ENCODE results near the gene STARD9.

Gene STARD9

GRCh38 chr15:42605796-42606195 lies 30.4 kb downstream of the STARD9 start:
- TF ChIP-seq POLR2AphosphoS5 (IDR thresholded peaks at IDR 0.05; ENCODE audit: low read depth, low read length) = no peak
- no peak for TF ChIP-seq TAF1 (IDR thresholded peaks at IDR 0.05; ENCODE audit: borderline replicate concordance, insufficient read depth, low read length)
- no peak for TF ChIP-seq FOXP2 (optimal IDR thresholded peaks at IDR 0.05; ENCODE audit: borderline replicate concordance, extremely low read depth, extremely low read length, insufficient read depth)
- no peak for TF ChIP-seq SIN3A (IDR thresholded peaks at IDR 0.05; ENCODE audit: borderline replicate concordance, insufficient read depth, low read length)
- TF ChIP-seq REST (IDR thresholded peaks at IDR 0.05; ENCODE audit: insufficient read depth in 1 of 2, low read depth in 2 of 2, low read length in 2 of 2) = no peak

GRCh38 chr15:42608110-42608531 lies 32.7 kb downstream of the STARD9 start:
- TF ChIP-seq POLR2AphosphoS5 (IDR thresholded peaks at IDR 0.05; ENCODE audit: low read depth, low read length) = no peak

- TF ChIP-seq POLR2AphosphoS5 (IDR thresholded peaks at IDR 0.05; ENCODE audit: low read depth, low read length) = no peak
- TF ChIP-seq TAF1 (IDR thresholded peaks at IDR 0.05; ENCODE audit: borderline replicate concordance, insufficient read depth, low read length) = no peak
- no peak for TF ChIP-seq FOXP2 (optimal IDR thresholded peaks at IDR 0.05; ENCODE audit: borderline replicate concordance, extremely low read depth, extremely low read length, insufficient read depth)
- no peak for TF ChIP-seq REST (IDR thresholded peaks at IDR 0.05; ENCODE audit: insufficient read depth in 1 of 2, low read depth in 2 of 2, low read length in 2 of 2)
- TF ChIP-seq SIN3A (IDR thresholded peaks at IDR 0.05; ENCODE audit: borderline replicate concordance, insufficient read depth, low read length) = no peak
Observed at GRCh38 chr15:42608752-42609488, 33.5 kb downstream of the STARD9 start.

GRCh38 chr15:42611532-42611931 lies 36.1 kb downstream of the STARD9 start:
- TF ChIP-seq REST (IDR thresholded peaks at IDR 0.05; ENCODE audit: insufficient read depth in 1 of 2, low read depth in 2 of 2, low read length in 2 of 2) = no peak
- TF ChIP-seq FOXP2 (optimal IDR thresholded peaks at IDR 0.05; ENCODE audit: borderline replicate concordance, extremely low read depth, extremely low read length, insufficient read depth) = no peak
- no peak for TF ChIP-seq SIN3A (IDR thresholded peaks at IDR 0.05; ENCODE audit: borderline replicate concordance, insufficient read depth, low read length)
- TF ChIP-seq POLR2AphosphoS5 (IDR thresholded peaks at IDR 0.05; ENCODE audit: low read depth, low read length) = no peak
- TF ChIP-seq TAF1 (IDR thresholded peaks at IDR 0.05; ENCODE audit: borderline replicate concordance, insufficient read depth, low read length) = no peak

- TF ChIP-seq REST (IDR thresholded peaks at IDR 0.05; ENCODE audit: insufficient read depth in 1 of 2, low read depth in 2 of 2, low read length in 2 of 2) (no peak), POLR2AphosphoS5 (IDR thresholded peaks at IDR 0.05; ENCODE audit: low read depth, low read length) (no peak), TAF1 (IDR thresholded peaks at IDR 0.05; ENCODE audit: borderline replicate concordance, insufficient read depth, low read length) (no peak), SIN3A (IDR thresholded peaks at IDR 0.05; ENCODE audit: borderline replicate concordance, insufficient read depth, low read length) (no peak), FOXP2 (optimal IDR thresholded peaks at IDR 0.05; ENCODE audit: borderline replicate concordance, extremely low read depth, extremely low read length, insufficient read depth) (no peak)
Observed at GRCh38 chr15:42612367-42612912, 37.0 kb downstream of the STARD9 start.
